HG03139 (cell line): ENCODE results near the gene ZNF747.
"Not testable (repeated sequence)": the region's sequence is repeated elsewhere in the genome, so short reads cannot be mapped to it uniquely, and the experiment has no call there.

ENCODE experiments used
- ATAC-seq: cut with Tn5 transposase; IDR thresholded peaks from one replicate; pipeline ENCODE4 v1.9.1; 2021; ENCODE audit not compliant: unreplicated experiment

ZNF747 gene

DNA sequence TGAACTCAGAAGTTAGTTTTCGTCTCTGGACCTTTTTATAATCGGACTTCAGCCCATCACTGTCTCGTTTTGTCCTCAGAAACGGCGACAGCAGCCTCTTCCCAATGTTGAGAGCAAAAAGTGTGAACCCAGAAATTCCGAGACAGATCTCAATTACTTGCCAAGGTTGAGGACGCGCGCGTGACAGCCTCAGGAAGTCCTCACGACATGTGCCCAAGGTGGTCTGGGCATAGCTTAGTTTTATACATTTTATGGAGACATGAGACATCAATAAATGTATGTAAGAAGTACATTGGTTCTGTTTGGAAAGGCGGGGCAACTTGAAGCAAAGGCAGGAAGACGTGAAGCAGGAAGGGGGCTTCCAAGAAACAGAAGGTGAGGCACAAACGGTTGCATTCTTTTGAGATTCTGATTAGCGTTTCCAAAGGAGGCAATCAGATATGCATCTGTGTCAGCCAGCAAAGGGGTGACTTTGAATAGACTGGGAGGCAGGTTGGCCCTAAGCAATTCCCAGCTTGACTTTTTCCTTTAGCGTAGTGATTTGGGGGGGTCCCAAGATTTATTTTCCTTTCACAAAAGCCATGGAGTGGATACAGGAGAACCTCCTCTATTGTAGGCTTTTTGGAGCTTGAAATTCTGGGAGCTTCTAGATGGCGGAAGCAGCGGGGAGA is 583 bp upstream of the ZNF747 start:
- ATAC-seq, result peak; percentile 8

GRCh38 chr16:30533748-30534367 is 800 bp downstream of the ZNF747 start:
- ATAC-seq, result no peak

DNA sequence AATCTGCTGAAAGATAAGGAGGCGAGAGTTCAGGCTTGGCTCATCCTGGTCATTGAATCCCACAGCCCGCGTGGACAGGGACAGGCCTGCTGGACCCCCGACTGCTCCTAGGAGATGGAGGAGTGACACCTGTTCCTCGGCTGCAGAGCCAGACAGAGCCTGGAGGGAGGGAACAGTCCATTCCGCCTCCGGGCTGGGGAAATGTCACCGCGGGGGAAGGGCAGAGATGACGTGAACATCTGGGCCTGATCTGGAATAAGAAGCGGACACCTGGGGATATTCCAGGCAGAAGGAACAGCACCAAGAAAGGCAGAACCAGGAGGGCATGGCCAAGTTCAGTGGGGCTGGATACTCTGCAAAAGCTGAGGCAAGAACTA is 1.5 kb downstream of the ZNF747 start:
- no peak for ATAC-seq

GRCh38 chr16:30532285-30533145 is 2.1 kb downstream of the ZNF747 start:
- ATAC-seq, result no peak

GRCh38 chr16:30530163-30531037 is 4.3 kb downstream of the ZNF747 start:
- ATAC-seq, result no peak

DNA sequence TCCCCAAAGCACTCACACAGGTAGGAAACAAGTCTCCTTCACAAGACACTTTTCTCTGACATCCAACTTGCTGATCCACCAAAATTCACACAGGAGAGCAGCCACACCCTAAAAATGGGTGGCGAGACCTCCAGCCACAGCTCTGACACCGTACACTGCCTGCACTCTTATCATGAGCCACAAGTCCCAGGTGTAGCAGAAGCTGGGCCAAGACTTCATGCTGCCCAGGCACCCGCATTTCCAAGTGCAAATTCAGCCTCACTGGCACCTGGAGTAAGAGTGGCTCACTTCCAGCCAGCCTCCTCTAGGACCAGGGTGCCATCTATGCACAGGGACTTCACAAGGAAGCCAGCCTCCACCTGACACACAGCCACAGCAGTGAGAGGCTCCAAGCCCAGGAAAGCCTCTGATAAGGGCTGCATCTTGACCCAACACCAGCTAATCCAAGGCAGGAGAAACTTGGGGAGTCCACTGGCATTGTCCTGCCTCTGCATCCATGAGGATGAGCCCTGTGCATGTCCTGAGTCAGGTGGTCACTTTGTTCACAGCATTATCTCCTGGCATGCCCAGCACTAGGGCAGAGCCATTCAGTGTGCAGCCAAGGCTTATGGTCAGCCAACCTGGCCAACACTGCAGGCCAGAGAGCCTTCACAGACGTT is 5.7 kb downstream of the ZNF747 start:
- ATAC-seq, result no peak

- ATAC-seq, result no peak
Measured at GRCh38 chr16:30527635-30528178, 7.0 kb downstream of the ZNF747 start.

GRCh38 chr16:30526823-30527634 is 7.6 kb downstream of the ZNF747 start:
- ATAC-seq, result peak; percentile 65

DNA sequence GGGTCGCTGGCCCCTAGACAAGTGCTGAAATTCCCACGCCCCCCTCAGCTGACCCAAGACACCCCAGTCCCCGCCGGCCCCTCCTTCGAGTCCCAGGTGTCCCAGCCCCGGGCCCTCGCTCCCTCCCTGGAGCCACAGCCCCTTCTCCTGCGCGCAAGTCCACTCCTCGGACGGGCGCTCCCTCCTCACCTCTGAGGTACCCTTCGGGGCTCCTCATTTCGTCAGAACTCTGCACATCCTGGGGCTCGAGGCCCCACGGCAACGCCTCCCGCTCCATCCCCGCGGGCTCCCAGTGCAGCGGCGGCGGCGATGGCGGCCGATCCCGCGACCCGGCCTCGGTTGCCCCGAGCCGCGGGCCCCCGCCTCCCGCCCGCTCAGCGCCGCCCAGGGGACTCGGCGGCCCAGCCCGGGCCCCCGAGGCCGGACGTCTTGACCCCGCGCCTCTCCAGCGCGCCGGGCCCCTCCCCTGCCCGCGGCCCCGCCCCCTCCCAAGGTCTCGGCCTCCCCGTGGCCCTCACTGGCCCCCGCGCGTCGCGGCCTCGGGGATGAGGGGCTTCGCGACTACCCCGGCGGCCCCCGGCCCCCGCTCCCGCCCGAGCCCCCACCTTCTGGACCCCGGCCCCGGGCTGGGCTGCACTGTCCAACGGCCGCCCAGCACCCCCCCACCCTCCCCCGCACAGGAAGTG is 8.4 kb downstream of the ZNF747 start, which contains the start of gene ZNF768:
ZNF768 (minus strand) TSS at position 430 of the 686 bp plus-strand sequence; CDS start at position 277, 153 bp downstream.
- peak; percentile 20 for ATAC-seq

DNA sequence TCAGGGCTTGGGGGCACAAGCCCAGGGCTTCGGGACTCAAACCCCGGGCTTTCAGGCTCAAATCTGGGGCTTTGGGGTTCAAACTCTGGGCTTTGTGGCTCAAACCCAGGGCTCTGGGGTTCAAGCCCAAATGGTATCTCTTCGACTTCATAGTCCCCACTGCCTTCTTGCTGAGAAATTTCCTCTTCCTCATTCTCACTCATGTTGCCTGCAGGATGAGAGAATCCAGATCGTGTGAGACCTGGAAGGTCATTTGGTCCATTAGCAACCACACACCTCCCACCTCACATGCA is 8.9 kb downstream of the ZNF747 start:
- no peak for ATAC-seq

DNA sequence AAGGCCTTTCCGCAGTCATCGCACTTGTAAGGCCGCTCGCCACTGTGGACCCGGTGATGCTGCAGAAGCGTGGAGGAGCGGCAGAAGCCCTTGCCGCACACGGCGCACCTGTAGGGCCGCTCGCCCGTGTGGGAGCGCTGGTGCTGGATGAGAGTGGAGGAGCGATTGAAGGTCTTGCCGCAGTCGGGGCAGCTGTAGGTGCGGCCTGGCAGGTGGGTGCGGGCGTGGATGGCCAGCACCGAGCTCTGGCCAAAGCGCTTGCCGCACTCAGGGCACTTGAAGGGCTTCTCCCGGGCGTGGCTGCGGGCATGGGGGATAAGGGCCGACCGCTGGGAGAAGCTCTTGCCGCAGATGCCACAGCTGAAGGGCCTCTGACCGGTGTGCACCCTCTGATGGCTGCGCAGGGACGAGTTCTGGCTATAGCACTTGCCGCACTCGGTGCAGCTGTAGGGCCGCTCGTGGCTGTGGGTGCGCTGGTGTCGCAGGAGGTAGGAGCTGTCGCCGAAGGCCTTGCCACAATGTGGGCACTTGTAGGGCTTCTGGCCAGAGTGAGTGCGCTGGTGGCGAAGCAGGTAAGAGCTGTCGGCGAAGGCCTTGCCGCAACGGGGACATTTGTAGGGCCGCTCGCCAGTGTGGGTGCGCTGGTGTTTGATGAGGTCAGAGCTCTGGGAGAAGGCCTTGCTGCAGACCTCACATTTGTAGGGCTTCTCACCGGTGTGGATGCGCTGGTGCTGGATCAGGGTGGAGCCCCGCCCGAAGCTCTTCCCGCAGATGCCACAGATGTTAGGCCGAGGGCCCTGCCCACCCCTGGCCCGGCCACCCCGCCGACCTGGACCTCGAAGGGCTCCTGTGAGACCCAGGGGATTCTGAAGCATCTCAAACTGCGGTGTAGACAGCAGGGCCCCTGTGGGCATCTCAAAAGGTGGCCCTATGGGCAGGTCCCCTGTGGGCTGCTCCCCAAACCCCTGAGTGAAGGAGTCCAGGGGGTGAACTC is 9.8 kb downstream of the ZNF747 start:
- ATAC-seq, result no peak

- ATAC-seq, result no peak
Measured at GRCh38 chr16:30523768-30524574, 10.7 kb downstream of the ZNF747 start.

DNA sequence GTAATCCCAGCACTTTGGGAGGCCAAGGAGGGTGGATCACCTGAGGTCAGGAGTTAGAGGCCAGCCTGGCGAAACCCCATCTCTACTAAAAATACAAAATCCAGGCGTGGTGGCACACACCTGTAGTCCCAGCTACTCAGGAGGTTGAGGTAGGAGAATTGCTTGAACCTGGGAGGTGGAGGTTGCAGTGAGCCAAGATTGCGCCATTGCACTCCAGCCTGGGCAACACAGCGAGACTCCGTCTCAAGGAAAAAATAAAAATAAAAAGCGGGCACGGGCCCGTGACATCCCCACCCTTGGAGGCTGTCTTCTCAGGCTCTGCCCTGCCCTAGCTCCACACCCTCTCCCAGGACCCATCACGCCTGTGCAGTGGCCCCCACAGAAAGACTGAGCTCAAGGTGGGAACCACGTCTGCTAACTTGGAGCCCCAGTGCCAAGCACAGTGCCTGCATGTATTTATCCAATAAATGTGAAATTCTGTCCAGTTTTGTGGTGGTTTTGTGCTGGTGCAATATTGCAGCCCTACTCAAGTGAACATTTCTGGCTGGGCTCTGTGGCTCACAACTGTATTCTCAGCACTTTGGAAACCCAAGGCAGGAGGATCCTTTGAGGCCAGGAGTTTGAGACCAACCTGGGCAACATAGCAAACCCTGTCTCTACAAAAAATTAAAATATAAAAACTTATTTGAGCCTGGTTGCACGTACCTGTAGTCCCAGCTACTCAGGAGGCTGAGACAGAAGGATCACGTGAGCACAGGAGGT is 11.8 kb downstream of the ZNF747 start:
- ATAC-seq, result not testable (repeated sequence)

DNA sequence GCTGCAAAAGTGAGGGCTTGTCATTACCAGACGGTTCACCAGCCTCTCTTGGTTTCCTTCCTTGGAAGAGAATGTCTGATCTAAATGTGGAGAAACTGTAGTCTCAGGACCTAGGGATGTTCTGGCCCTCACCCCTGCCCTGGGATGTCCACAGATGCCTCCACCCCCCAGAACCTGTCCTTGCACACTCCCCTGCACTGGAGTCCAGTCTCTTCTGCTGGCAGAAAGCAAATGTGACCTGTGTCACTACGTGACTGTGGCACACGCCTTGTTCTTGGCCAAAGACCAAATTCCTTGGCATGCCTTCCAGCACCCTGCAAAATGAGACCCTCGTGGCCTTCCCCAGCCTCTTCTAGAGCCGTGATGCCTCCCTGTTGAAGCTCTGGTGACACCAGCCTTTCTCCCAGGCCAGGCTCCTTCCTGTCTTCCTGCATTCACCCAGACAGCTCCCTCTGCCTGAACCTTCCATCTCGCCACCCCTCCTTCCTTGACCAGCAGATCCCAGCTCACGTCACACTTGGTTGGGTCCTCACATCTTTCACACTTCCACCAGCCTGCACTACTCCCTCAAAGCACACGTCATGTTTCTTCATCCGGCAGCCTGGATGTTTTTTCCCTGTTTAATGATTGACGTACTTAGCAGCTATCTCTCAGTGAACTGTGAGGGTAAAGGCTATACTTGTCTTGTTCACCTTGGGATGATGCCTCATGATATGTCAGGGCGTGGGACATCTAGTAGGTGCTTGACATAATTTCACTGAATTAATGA is 12.6 kb downstream of the ZNF747 start:
- ATAC-seq, result no peak

- ATAC-seq, result no peak
Measured at GRCh38 chr16:30521476-30521872, 13.2 kb downstream of the ZNF747 start.
